ENCODE data around the gene RPL28.

GRCh38 chr19:55389386-55390317 lies 3.9 kb downstream of the RPL28 start:
- TF ChIP-seq EP300 (IDR thresholded peaks at IDR 0.05) = no peak
- no peak for TF ChIP-seq CTCF (IDR thresholded peaks at IDR 0.05)

Measured in ovary (tissue), 3 donors.